Heart left ventricle (tissue), 13 donors: ENCODE results near the gene PRELID2.

Experiments
- CTCF ChIP-seq, 12 donors: fragments of 200-600 bp; sonication (generic) in 4 of 12; IDR thresholded peaks; one replicate each; pipeline versions ENCODE4 v1.5.0 to v1.8.0; 2018 to 2022; ENCODE audit warnings: antibody characterized with exemption in 12 of 12, mild to moderate bottlenecking in 5 of 12
- POLR2A ChIP-seq, 2 donors: fragments of 450-650 bp; IDR thresholded peaks; one replicate each; pipeline ENCODE4 v1.6.1; 2017; ENCODE audit warnings: antibody characterized with exemption in 2 of 2, mild to moderate bottlenecking in 2 of 2, moderate library complexity in 2 of 2
- donor health status: ischemic (EF 13 %, LVEDD 7.1; RV severe dilation, severe dysfunction).
- donor health status: DM: no; HTN: yes; CAD: no.
- donor health status: DM: no; HTN: no; CAD: no.
- donor health status: ischemic (EF 25% LVEDD 6.9; RV normal size, moderate dysfunction).
- donor health status: ischemic (EF 25% LVEDD 5.7; RV mildly dilated, moderate dysfunction).
- donor health status: ischemic (EF 35%, LVEDD 5.7; RV mildly dilated, moderate dysfunction).
- donor health status: nonischemic (EF 11% LVEDD 7.7; RV severe dilation, severe dysfunction).
- donor health status: DM: yes; HTN: yes; CAD: no.
- donor health status: PGD.
- donor health status: ischemic (EF 29% LVEDD 5.4; RV normal size, mild dysfunction).
- donor health status: nonischemic (EF 23%, LVEDD 6.1; RV moderate dilation, normal function).

- peak; percentile 53 to 87 (median 69) for TF ChIP-seq CTCF (IDR thresholded peaks at IDR 0.05)
- TF ChIP-seq POLR2A (IDR thresholded peaks at IDR 0.05): no peak
Measured at GRCh38 chr5:145825751-145826180, 9.4 kb downstream of the PRELID2 start.
